Prostate gland (tissue), 2 donors: ENCODE data around the gene INO80D. TPM values are rescaled to one million over a fixed set of nuclear protein-coding genes. Genes with fewer than 3 reads are reported as not detected.
"Not testable (repeated sequence)": the region's sequence is repeated elsewhere in the genome, so short reads cannot be mapped to it uniquely, and the experiment has no call there.

Source experiments
- DNase-seq: peaks from one replicate; pipeline ENCODE4 v3.0.0-alpha.2; 2019; ENCODE audit warnings: low spot score
- H3K27ac ChIP-seq, 2 donors: fragments of 200-600 bp; sonication (generic); 2 replicates each; pipeline ENCODE4 v1.5.1; 2017 to 2019
- H3K27me3 ChIP-seq: fragments of 200-600 bp; sonication (generic); replicated peaks from 2 replicates; pipeline ENCODE4 v1.5.1; 2019; ENCODE audit not compliant: insufficient read depth
- H3K36me3 ChIP-seq, 2 donors: fragments of 200-600 bp; sonication (generic); 1 replicate in 1 of 2; 2 replicates in 1 of 2; pipeline versions ENCODE4 v1.5.1 to v1.8.1; 2017 to 2019
- H3K4me1 ChIP-seq: fragments of 200-600 bp; sonication (generic); replicated peaks from 2 replicates; pipeline ENCODE4 v1.5.1; 2019
- H3K4me3 ChIP-seq, 2 donors: fragments of 200-600 bp; sonication (generic); 2 replicates each; pipeline ENCODE4 v1.5.1; 2017 to 2019
- H3K9me3 ChIP-seq: fragments of 200-600 bp; sonication (generic); 2 replicates; pipeline ENCODE4 v1.5.1; 2017
- POLR2A ChIP-seq: fragments of 450-650 bp; IDR thresholded peaks from one replicate; pipeline ENCODE4 v1.6.1; 2016; ENCODE audit warnings: antibody characterized with exemption, mild to moderate bottlenecking
- POLR2AphosphoS5 ChIP-seq: sonication (generic); formaldehyde crosslinking; IDR thresholded peaks from one replicate; pipeline ENCODE4 v1.6.1; 2017; ENCODE audit warnings: antibody characterized with exemption
- WGBS: methylation state at CpG from one replicate; pipeline ENCODE4 v1.1.5; 2018; 5-methylcytosine and 5-hydroxymethylcytosine counted together
- intact Hi-C: fragments of 100-400 bp; cut with DNase I; formaldehyde crosslinking; loops from one replicate; pipeline ENCODE4 v1.14.2; 2022
- total RNA-seq, 2 donors: library from RNA; depleted of rRNA; stranded (reverse); fragments of >200 nt; gene quantifications; one replicate each; pipeline ENCODE4 v1.1.0, GENCODE V29; 2016
- TF ChIP-seq, protein P1 (sequence below), 4 experiments: fragments of 200-600 bp in 2 of 4; fragments of 450-650 bp in 2 of 4; sonication (generic) in 2 of 4; IDR thresholded peaks; 1 replicate in 3 of 4; 2 replicates in 1 of 4; pipeline ENCODE4 v1.5.1; 2016 to 2019; ENCODE audit warnings: antibody characterized with exemption in 4 of 4, mild to moderate bottlenecking in 2 of 4, moderate library complexity in 2 of 4

The INO80D gene, protein sequence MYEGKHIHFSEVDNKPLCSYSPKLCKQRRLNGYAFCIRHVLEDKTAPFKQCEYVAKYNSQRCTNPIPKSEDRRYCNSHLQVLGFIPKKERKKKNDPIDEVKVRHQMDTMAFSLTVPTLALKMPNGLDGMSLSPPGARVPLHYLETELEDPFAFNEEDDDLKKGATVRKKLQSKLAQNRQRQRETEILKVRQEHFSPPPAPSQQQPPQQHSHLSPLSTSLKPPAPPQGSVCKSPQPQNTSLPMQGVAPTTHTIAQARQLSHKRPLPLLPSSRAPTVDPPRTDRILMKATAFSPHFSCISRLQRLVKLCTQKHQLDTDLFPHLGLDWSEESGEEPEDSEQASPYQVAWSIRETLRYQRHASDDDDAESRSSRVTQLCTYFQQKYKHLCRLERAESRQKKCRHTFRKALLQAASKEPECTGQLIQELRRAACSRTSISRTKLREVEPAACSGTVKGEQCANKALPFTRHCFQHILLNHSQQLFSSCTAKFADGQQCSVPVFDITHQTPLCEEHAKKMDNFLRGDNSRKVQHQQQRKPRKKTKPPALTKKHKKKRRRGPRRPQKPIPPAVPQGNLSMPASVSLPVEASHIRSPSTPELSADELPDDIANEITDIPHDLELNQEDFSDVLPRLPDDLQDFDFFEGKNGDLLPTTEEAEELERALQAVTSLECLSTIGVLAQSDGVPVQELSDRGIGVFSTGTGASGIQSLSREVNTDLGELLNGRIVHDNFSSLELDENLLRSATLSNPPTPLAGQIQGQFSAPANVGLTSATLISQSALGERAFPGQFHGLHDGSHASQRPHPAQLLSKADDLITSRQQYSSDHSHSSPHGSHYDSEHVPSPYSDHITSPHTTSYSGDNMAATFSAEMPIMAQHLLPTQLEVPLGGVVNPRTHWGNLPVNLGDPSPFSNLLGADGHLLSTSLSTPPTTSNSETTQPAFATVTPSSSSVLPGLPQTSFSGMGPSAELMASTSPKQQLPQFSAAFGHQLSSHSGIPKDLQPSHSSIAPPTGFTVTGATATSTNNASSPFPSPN
- total RNA-seq = 10 to 100 TPM; 11.7 to 32.8 TPM

DNA sequence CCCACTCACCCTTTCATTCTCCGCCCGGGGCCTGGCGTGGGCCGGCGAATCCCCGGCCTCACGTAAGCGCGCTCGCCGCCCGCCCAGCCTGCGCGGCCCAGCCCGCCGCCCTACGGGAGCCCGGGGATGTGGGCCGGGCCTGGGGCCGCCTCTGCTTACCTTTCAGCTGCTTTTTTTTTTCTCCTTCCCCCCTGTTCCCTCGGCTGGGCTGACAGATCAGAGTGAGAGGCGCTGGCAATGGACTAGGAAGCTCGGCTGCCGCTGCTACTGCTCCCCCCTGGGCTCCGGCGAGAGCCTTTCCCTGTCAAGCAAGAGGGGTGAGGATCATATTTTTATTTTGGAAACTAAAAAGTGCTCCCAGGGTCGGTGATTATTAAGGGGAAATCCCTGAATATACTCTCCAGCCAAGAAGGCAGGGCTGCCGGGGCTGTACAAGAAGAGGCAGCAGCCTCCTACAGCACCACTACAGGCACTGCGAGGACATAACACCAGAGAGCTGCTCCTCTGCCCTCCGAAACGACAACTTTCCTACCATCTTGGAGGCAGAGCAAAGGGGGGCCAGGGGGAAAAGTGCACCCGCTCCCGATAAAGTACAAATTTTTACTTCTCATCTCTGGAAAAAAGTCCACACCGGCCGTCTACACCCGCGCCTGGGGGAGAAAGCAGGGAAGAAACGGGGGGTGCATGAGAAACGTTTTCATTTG lies at the start of gene INO80D:
Gene INO80D (minus strand): TSS at position 433 of the 704 bp plus-strand sequence. CDS start 23,158 bp downstream, outside the sequence.
- Histone ChIP-seq H3K4me3 (peak within 1 kb of the TSS; percentile 80 to 82), H3K36me3 (no peaks in the 10 kb centered on the region), H3K4me1 (no peaks in the 10 kb centered on the region), H3K27ac (peak within 1 kb of the TSS; percentile 99 to 100), H3K9me3 (no peaks in the 10 kb centered on the region), H3K27me3 (no peaks in the 10 kb centered on the region)
- intact Hi-C loops = no loop called here
- under 1% methylated on average over 38 of the region's 39 CpGs for WGBS
- DNase-seq = peak; percentile 78
- TF ChIP-seq, protein P1, sequence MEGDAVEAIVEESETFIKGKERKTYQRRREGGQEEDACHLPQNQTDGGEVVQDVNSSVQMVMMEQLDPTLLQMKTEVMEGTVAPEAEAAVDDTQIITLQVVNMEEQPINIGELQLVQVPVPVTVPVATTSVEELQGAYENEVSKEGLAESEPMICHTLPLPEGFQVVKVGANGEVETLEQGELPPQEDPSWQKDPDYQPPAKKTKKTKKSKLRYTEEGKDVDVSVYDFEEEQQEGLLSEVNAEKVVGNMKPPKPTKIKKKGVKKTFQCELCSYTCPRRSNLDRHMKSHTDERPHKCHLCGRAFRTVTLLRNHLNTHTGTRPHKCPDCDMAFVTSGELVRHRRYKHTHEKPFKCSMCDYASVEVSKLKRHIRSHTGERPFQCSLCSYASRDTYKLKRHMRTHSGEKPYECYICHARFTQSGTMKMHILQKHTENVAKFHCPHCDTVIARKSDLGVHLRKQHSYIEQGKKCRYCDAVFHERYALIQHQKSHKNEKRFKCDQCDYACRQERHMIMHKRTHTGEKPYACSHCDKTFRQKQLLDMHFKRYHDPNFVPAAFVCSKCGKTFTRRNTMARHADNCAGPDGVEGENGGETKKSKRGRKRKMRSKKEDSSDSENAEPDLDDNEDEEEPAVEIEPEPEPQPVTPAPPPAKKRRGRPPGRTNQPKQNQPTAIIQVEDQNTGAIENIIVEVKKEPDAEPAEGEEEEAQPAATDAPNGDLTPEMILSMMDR (IDR thresholded peaks at IDR 0.05) = peak in 2 of 4 experiments; percentile 47 to 57
- TF ChIP-seq POLR2A (peak; percentile 60), POLR2AphosphoS5 (peak; percentile 54)

DNA sequence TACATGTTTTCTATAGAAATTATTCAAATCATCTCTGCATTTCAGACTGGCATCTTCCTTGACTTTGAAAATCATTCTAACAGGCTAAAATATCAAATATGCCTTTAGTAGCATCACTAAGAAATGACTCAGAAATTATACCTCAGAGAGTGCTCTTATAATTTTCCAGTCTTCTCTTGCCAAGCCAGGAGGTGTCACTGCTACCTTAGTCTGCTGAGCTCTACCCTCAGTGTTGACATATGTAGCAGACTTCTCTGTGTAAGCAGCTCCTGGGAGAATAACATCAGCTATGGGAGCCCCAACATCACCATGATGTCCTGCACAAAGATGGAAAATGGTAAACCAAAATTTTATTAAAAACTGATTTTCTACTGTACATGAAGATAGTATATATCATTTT lies 41.7 kb upstream of the INO80D start:
- H3K9me3 ChIP-seq = no peaks in the 10 kb centered on the region
- intact Hi-C loops = no loop called here
- DNase-seq = no peak
- H3K27ac ChIP-seq = no peak overlapping the region
- peaks cover 7 to 8% of the 10 kb centered on the region in 2 donors for H3K36me3 ChIP-seq
- no peak overlapping the region for H3K4me3 ChIP-seq
- H3K4me1 ChIP-seq = no peaks in the 10 kb centered on the region
- TF ChIP-seq POLR2A = no peak
- TF ChIP-seq, protein P1 (IDR thresholded peaks at IDR 0.05) = no peak
- no peak for TF ChIP-seq POLR2AphosphoS5
- no peaks in the 10 kb centered on the region for H3K27me3 ChIP-seq

DNA sequence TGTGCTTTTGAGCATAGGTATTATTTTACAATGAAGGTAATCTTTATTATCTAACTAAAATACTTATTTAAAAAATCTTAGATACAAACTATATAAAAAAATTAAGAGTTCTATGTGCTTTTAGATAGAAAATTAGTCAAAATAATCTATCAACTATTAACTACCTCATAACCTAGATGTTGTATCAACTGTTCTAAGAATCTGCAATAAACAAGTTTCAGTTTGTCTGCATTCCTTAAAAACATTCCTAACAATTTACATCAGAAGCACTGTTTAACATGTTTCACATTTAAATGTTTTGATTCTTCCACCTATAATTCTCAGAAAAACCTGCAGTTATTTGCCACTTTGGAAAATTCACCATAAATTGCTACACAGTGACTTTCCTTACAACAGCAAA lies 39.9 kb upstream of the INO80D start:
- H3K9me3 ChIP-seq = no peaks in the 10 kb centered on the region
- H3K27ac ChIP-seq = no peak overlapping the region
- TF ChIP-seq POLR2A (no peak), POLR2AphosphoS5 (no peak)
- TF ChIP-seq, protein P1 (IDR thresholded peaks at IDR 0.05) = no peak
- H3K36me3 ChIP-seq = peaks cover 0 to 8% of the 10 kb centered on the region in 2 donors
- no peak overlapping the region for H3K4me3 ChIP-seq
- DNase-seq = no peak
- no peaks in the 10 kb centered on the region for H3K27me3 ChIP-seq
- no peaks in the 10 kb centered on the region for H3K4me1 ChIP-seq
- intact Hi-C loops = no loop called here

DNA sequence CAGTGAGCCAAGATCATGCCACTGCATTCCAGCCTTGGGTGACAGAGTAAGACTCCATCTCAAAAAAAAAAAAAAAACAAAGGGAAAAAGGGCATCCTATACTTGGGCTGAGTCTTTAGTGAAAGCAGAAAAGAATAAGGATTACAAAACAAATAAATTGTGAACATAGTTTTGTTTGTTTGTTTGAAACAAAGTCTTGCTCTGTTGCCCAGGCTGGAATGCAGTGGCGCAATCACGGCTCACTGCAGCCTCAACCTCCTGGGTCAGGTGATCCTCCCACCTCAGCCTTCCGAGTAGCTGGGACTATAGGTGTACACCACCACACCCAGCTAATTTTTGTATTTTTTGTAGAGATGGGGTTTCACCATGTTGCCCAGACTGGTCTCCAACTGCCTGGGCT lies 36.6 kb upstream of the INO80D start:
- WGBS = 97% methylated on average over 3 of the region's 3 CpGs
- H3K27ac ChIP-seq, H3K9me3 ChIP-seq, H3K36me3 ChIP-seq, DNase-seq, H3K4me3 ChIP-seq, H3K4me1 ChIP-seq, intact Hi-C loops, H3K27me3 ChIP-seq: not testable (repeated sequence)

DNA sequence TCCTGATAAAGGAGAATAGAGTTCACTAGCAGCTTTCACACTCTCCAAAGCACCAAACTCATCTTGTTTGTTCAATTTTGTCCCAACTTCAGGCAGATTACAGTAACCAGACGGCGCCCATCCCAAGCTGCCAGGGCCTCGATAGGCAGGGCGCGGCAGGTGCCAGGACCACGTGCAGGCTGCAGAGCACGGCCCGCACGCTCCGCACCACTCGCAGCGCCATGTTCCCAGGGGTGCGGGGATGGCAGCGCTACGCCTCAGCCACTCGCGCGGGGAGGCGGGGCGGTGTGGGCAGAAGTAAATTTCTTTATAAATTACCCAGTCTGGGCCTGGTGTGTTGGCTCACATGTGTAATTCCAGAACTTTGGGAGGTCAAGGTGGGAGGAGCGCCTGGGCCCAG lies 30.3 kb upstream of the INO80D start:
- 91% methylated on average over 21 of the region's 21 CpGs for WGBS
- TF ChIP-seq POLR2AphosphoS5 (no peak), POLR2A (no peak)
- TF ChIP-seq, protein P1 (IDR thresholded peaks at IDR 0.05) = no peak
- intact Hi-C loops = no loop called here

More for the DNA sequence above, 30.3 kb upstream of the INO80D start:
- Histone ChIP-seq H3K27ac (no peak overlapping the region), H3K9me3 (no peaks in the 10 kb centered on the region), H3K4me1 (no peaks in the 10 kb centered on the region), H3K36me3 (no peaks in the 10 kb centered on the region), H3K4me3 (no peak overlapping the region), H3K27me3 (no peaks in the 10 kb centered on the region)
- DNase-seq = no peak
